ENCODE data around the gene GOLGA5. TPM values are rescaled to one million over a fixed set of nuclear protein-coding genes. Genes with fewer than 3 reads are reported as not detected.

GOLGA5 gene
- polyA plus RNA-seq, 2 donors: 21.9 to 42.0 TPM

DNA sequence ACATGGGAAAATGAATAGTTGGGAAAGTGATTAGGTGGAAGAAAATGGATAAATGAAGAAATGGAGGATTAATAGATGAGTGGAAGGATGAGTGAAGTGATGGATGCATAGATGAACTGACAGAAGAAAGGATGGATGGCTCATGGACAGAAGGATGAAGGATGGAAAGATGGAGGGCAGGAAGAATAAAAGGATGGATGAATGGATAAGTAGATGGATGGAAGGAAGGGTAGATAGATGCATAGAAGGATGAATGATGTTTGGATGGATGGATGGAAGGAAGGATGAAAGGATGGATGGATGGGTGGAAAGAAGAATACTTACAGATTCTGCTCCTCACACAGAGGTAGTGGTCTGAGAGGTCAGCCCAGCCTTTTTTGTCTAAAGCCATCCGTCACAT, 93.1 kb downstream of the GOLGA5 start:
- 91 to 97% methylated on average over 1 of the region's 1 CpG for WGBS, 2 donors
- no peak overlapping the region for H3K27ac ChIP-seq (ENCODE audit: low read depth in 2 of 2, low read length in 1 of 2)
- H3K4me3 ChIP-seq (ENCODE audit: low read depth in 1 of 2, low read length in 2 of 2): no peak overlapping the region
- H3K9me3 ChIP-seq (ENCODE audit: control insufficient read depth in 2 of 2, insufficient read depth in 1 of 2, low read depth in 1 of 2, low read length in 1 of 2): no peaks in the 10 kb centered on the region
- H3K27me3 ChIP-seq (ENCODE audit: control insufficient read depth in 1 of 2, insufficient read depth in 2 of 2, low read length in 2 of 2): no peaks in the 10 kb centered on the region
- H3K36me3 ChIP-seq (ENCODE audit: control insufficient read depth in 2 of 2, insufficient read depth in 2 of 2, low read length in 1 of 2): no peaks in the 10 kb centered on the region
- no peaks in the 10 kb centered on the region for H3K4me1 ChIP-seq (ENCODE audit: control insufficient read depth in 2 of 2, insufficient read depth in 2 of 2, low read length in 1 of 2)

DNA sequence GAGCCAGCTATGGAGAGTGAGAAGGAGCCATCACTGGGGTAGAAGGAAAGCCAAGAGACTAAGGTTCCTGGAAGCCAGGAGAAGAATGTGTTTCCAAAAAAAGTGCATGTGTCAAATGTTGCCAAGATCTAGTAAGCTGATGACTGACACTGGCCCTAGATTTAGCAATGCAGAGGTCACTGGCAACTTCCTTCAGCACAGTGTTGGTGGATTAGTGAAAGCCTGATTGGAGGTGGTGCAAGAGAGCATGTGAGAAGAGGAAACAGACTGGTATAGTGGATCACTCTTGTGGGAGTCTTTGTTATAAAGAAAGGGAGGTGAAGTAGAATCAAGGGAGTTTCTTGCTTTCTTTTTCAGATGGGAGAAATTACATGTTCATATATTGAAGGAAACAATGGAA, 94.8 kb downstream of the GOLGA5 start:
- Histone ChIP-seq H3K27ac (ENCODE audit: low read depth in 2 of 2, low read length in 1 of 2) (no peak overlapping the region), H3K4me3 (ENCODE audit: low read depth in 1 of 2, low read length in 2 of 2) (no peak overlapping the region), H3K36me3 (ENCODE audit: control insufficient read depth in 2 of 2, insufficient read depth in 2 of 2, low read length in 1 of 2) (no peaks in the 10 kb centered on the region), H3K9me3 (ENCODE audit: control insufficient read depth in 2 of 2, insufficient read depth in 1 of 2, low read depth in 1 of 2, low read length in 1 of 2) (peaks cover 2 to 3% of the 10 kb centered on the region in 2 donors), H3K4me1 (ENCODE audit: control insufficient read depth in 2 of 2, insufficient read depth in 2 of 2, low read length in 1 of 2) (no peaks in the 10 kb centered on the region), H3K27me3 (ENCODE audit: control insufficient read depth in 1 of 2, insufficient read depth in 2 of 2, low read length in 2 of 2) (no peaks in the 10 kb centered on the region)

Other genes with a start within 250 kb of the GOLGA5 start
- gene LGMN, start 45.7 kb upstream of the GOLGA5 start, polyA plus RNA-seq: 10 to 100 TPM; 39.0 to 49.9 TPM
- gene CHGA, start 128.8 kb downstream of the GOLGA5 start, polyA plus RNA-seq: under 1 TPM; 0.37 to 0.75 TPM